ENCODE measurements around the gene WDR82.

DNA sequence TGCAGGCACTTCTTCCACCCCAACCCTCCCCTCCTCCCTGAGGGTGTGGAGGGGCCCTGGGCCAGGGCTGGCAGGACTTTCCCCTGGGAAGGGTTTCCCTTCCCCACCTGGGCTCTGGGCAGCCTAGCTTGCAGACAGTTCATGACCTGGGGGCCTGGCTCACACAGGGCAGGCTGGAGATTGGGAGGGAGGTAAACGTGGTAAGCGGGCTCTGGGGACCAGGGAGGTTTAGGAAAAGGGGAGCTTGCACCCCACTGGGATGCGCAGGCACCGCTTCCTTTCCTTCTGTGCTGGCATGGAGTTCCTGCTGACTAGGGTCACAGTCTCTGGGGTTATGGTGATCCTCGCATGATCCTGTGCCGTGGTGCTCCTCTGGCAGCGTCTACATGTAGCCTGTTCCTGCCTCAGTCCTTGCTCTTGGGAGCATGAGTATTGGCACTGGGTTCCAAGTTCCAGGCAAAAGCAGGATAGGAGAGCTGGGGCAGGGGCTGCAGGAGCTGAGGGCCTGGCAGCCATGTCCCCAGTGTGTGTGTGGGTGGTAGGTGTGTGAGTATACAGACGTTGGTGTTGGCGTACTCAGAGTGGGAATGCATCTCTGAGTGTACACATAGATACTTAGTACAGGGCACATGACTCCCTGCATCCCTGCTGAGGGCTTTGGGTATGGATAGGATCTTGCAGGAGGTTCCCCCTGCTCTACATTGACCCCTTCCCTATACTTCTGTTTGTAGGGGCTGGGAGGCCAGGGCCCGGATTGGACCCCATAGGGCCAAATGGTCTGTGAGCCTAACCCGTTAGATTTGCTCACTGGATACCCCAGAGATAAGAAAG lies 16.1 kb upstream of the WDR82 start:
- TF ChIP-seq, protein P1, sequence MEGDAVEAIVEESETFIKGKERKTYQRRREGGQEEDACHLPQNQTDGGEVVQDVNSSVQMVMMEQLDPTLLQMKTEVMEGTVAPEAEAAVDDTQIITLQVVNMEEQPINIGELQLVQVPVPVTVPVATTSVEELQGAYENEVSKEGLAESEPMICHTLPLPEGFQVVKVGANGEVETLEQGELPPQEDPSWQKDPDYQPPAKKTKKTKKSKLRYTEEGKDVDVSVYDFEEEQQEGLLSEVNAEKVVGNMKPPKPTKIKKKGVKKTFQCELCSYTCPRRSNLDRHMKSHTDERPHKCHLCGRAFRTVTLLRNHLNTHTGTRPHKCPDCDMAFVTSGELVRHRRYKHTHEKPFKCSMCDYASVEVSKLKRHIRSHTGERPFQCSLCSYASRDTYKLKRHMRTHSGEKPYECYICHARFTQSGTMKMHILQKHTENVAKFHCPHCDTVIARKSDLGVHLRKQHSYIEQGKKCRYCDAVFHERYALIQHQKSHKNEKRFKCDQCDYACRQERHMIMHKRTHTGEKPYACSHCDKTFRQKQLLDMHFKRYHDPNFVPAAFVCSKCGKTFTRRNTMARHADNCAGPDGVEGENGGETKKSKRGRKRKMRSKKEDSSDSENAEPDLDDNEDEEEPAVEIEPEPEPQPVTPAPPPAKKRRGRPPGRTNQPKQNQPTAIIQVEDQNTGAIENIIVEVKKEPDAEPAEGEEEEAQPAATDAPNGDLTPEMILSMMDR (IDR thresholded peaks at IDR 0.05; ENCODE audit: insufficient read depth, low read length), result no peak
- no peak for TF ChIP-seq GABPA (IDR thresholded peaks at IDR 0.05; ENCODE audit: low read depth)
- TF ChIP-seq POLR2AphosphoS5 (IDR thresholded peaks at IDR 0.05; ENCODE audit: low read depth), result no peak
